ENCODE data around the gene ZBTB20.

ZBTB20 gene

GRCh38 chr3:114639171-114639570 is 507.9 kb downstream of the ZBTB20 start:
- Histone ChIP-seq H3K4me1 (ENCODE audit: control insufficient read depth, insufficient read depth, low read length) (peaks cover 2% of the 10 kb centered on the region), H3K4me3 (ENCODE audit: low read depth, low read length) (no peak overlapping the region)

DNA sequence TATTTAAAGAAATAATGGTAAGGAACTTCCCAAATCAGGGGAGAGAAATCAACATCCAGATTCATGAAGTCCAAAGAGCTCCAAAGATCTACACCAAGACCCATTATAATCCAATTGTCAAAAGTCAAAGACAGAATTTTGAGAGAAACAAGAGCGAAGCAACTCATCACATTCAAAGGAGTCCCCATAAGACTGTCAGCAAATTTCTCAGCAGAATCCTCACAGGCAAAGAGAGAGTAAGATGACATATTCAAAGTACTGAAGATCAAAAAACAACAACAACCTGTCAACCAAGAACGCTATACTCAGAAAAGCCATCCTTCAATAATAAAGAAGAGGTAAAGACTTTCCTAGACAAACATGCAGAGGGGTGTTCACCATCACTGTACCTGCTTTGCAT is 511.2 kb downstream of the ZBTB20 start:
- Histone ChIP-seq H3K27me3 (ENCODE audit: control insufficient read depth, insufficient read depth, low read length) (no peaks in the 10 kb centered on the region), H3K4me1 (ENCODE audit: control insufficient read depth, insufficient read depth, low read length) (peaks cover 2% of the 10 kb centered on the region), H3K9ac (ENCODE audit: low read depth, low read length) (no peak overlapping the region), H3K36me3 (ENCODE audit: control insufficient read depth, insufficient read depth, low read length) (no peaks in the 10 kb centered on the region), H3K9me3 (ENCODE audit: control insufficient read depth, insufficient read depth, low read length) (no peaks in the 10 kb centered on the region), H3K4me3 (ENCODE audit: low read depth, low read length) (no peak overlapping the region)

More at GRCh38 chr3:114639171-114639570, 507.9 kb downstream of the ZBTB20 start:
- Histone ChIP-seq H3K9ac (ENCODE audit: low read depth, low read length) (no peak overlapping the region), H3K9me3 (ENCODE audit: control insufficient read depth, insufficient read depth, low read length) (no peaks in the 10 kb centered on the region), H3K27me3 (ENCODE audit: control insufficient read depth, insufficient read depth, low read length) (no peaks in the 10 kb centered on the region), H3K36me3 (ENCODE audit: control insufficient read depth, insufficient read depth, low read length) (no peaks in the 10 kb centered on the region)

DNA sequence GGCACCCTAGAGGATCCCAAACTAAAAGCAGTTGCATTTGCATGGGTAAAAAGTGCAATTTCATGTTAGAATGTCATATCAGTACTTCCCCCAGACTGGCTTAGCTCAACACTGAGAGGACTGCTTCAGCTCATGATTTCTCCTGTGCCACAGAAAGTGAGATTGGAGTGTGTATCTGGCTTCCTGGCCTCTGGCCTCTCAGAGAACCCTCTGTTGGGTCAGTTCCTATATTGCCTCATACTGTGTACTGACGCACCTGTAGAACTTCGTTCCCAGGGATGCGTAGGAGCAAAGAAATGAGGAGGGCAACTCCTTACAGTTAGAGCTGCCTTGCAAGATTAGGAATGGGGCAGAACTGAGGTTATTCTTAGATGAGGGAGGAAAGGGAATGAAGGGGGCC is 512.5 kb downstream of the ZBTB20 start:
- Histone ChIP-seq H3K4me1 (ENCODE audit: control insufficient read depth, insufficient read depth, low read length) (peaks cover 2% of the 10 kb centered on the region), H3K27me3 (ENCODE audit: control insufficient read depth, insufficient read depth, low read length) (no peaks in the 10 kb centered on the region), H3K4me3 (ENCODE audit: low read depth, low read length) (no peak overlapping the region), H3K36me3 (ENCODE audit: control insufficient read depth, insufficient read depth, low read length) (no peaks in the 10 kb centered on the region), H3K9ac (ENCODE audit: low read depth, low read length) (no peak overlapping the region), H3K9me3 (ENCODE audit: control insufficient read depth, insufficient read depth, low read length) (no peaks in the 10 kb centered on the region)

DNA sequence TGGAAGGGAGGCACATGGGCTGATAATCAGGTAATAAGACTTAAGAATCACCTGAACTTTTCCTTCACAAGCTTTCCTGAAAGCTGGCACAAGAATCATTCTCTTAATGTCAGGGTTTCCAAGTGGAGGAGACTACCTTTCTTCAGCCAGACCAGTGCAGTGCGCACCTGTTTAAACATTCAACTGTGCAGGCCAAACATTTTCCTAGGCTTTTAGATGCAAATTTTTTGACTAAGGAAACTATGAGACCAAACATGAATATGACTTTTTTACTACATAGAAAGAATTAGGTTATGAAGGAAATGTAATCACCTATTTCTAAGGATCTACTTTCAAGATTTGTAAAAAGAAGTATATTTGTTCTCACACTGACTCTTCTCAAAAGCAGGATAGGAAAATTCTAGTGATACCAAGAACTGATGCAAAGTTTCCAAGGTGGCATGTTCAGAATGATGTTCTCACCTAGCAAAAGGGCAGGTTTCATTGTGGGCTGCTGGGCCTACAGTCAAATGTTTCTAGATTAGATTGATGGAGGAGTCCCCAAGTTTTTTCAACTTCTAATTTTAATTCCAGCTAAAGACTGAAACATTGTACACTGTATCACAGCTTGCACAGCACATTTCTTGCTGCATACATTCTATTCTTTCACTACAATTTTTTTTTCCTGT is 514.2 kb downstream of the ZBTB20 start:
- Histone ChIP-seq H3K4me1 (ENCODE audit: control insufficient read depth, insufficient read depth, low read length) (no peaks in the 10 kb centered on the region), H3K9ac (ENCODE audit: low read depth, low read length) (no peak overlapping the region), H3K4me3 (ENCODE audit: low read depth, low read length) (no peak overlapping the region), H3K27me3 (ENCODE audit: control insufficient read depth, insufficient read depth, low read length) (no peaks in the 10 kb centered on the region), H3K36me3 (ENCODE audit: control insufficient read depth, insufficient read depth, low read length) (no peaks in the 10 kb centered on the region), H3K9me3 (ENCODE audit: control insufficient read depth, insufficient read depth, low read length) (no peaks in the 10 kb centered on the region)

- no peak overlapping the region for H3K4me3 ChIP-seq (ENCODE audit: low read depth, low read length)
- H3K27me3 ChIP-seq (ENCODE audit: control insufficient read depth, insufficient read depth, low read length), result no peaks in the 10 kb centered on the region
- H3K36me3 ChIP-seq (ENCODE audit: control insufficient read depth, insufficient read depth, low read length), result no peaks in the 10 kb centered on the region
- no peak overlapping the region for H3K9ac ChIP-seq (ENCODE audit: low read depth, low read length)
- no peaks in the 10 kb centered on the region for H3K4me1 ChIP-seq (ENCODE audit: control insufficient read depth, insufficient read depth, low read length)
- H3K9me3 ChIP-seq (ENCODE audit: control insufficient read depth, insufficient read depth, low read length), result no peaks in the 10 kb centered on the region
These were observed 519.3 kb downstream of the ZBTB20 start for GRCh38 chr3:114627770-114628169.

- Histone ChIP-seq H3K9me3 (ENCODE audit: control insufficient read depth, insufficient read depth, low read length) (no peaks in the 10 kb centered on the region), H3K4me1 (ENCODE audit: control insufficient read depth, insufficient read depth, low read length) (no peaks in the 10 kb centered on the region), H3K27me3 (ENCODE audit: control insufficient read depth, insufficient read depth, low read length) (no peaks in the 10 kb centered on the region), H3K36me3 (ENCODE audit: control insufficient read depth, insufficient read depth, low read length) (no peaks in the 10 kb centered on the region), H3K9ac (ENCODE audit: low read depth, low read length) (no peak overlapping the region), H3K4me3 (ENCODE audit: low read depth, low read length) (no peak overlapping the region)
These were observed 520.3 kb downstream of the ZBTB20 start for GRCh38 chr3:114626751-114627150.

DNA sequence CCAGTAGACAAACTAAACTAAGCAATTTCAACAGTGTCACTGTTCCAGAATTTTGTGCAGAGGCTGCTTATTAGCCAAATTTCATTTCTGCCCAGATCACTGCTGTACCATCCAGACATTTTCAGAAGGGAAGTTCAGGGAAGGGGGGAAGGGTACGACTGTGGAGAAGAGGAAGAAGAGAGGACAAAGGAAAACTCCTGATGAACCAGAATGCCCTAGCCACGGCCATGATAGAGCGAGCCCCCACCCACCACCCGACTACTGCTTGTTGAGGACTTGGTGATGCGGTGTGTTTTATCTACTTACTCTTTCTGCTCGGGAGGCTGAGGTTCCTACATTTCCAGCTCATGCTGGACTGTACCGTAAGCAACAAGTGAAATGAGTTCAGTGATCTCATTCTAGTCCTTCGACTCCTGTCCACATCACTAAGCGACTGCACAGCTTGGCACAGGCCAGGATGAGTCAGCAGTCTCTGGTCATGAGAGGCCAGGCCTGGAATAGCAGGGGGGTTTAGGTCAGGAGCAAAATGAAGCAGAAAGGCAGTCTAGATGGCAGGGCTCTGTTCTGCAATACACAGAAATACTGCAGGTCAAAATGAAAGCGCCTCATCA is 522.4 kb downstream of the ZBTB20 start:
- H3K9ac ChIP-seq (ENCODE audit: low read depth, low read length), result no peak overlapping the region
- H3K27me3 ChIP-seq (ENCODE audit: control insufficient read depth, insufficient read depth, low read length), result no peaks in the 10 kb centered on the region
- no peaks in the 10 kb centered on the region for H3K4me1 ChIP-seq (ENCODE audit: control insufficient read depth, insufficient read depth, low read length)
- no peak overlapping the region for H3K4me3 ChIP-seq (ENCODE audit: low read depth, low read length)
- H3K36me3 ChIP-seq (ENCODE audit: control insufficient read depth, insufficient read depth, low read length), result no peaks in the 10 kb centered on the region
- no peaks in the 10 kb centered on the region for H3K9me3 ChIP-seq (ENCODE audit: control insufficient read depth, insufficient read depth, low read length)

- H3K27me3 ChIP-seq (ENCODE audit: control insufficient read depth, insufficient read depth, low read length), result no peaks in the 10 kb centered on the region
- no peaks in the 10 kb centered on the region for H3K9me3 ChIP-seq (ENCODE audit: control insufficient read depth, insufficient read depth, low read length)
- H3K4me3 ChIP-seq (ENCODE audit: low read depth, low read length), result no peak overlapping the region
- no peaks in the 10 kb centered on the region for H3K4me1 ChIP-seq (ENCODE audit: control insufficient read depth, insufficient read depth, low read length)
- no peak overlapping the region for H3K9ac ChIP-seq (ENCODE audit: low read depth, low read length)
- H3K36me3 ChIP-seq (ENCODE audit: control insufficient read depth, insufficient read depth, low read length), result no peaks in the 10 kb centered on the region
These were observed 523.0 kb downstream of the ZBTB20 start for GRCh38 chr3:114624047-114624445.

GRCh38 chr3:114623420-114624046 is 523.6 kb downstream of the ZBTB20 start:
- no peak overlapping the region for H3K4me3 ChIP-seq (ENCODE audit: low read depth, low read length)
- no peaks in the 10 kb centered on the region for H3K9me3 ChIP-seq (ENCODE audit: control insufficient read depth, insufficient read depth, low read length)
- no peaks in the 10 kb centered on the region for H3K27me3 ChIP-seq (ENCODE audit: control insufficient read depth, insufficient read depth, low read length)
- H3K36me3 ChIP-seq (ENCODE audit: control insufficient read depth, insufficient read depth, low read length), result no peaks in the 10 kb centered on the region
- no peaks in the 10 kb centered on the region for H3K4me1 ChIP-seq (ENCODE audit: control insufficient read depth, insufficient read depth, low read length)
- no peak overlapping the region for H3K9ac ChIP-seq (ENCODE audit: low read depth, low read length)

- Histone ChIP-seq H3K4me1 (ENCODE audit: control insufficient read depth, insufficient read depth, low read length) (no peaks in the 10 kb centered on the region), H3K36me3 (ENCODE audit: control insufficient read depth, insufficient read depth, low read length) (no peaks in the 10 kb centered on the region), H3K27me3 (ENCODE audit: control insufficient read depth, insufficient read depth, low read length) (no peaks in the 10 kb centered on the region), H3K9ac (ENCODE audit: low read depth, low read length) (no peak overlapping the region), H3K4me3 (ENCODE audit: low read depth, low read length) (no peak overlapping the region), H3K9me3 (ENCODE audit: control insufficient read depth, insufficient read depth, low read length) (no peaks in the 10 kb centered on the region)
These were observed 525.1 kb downstream of the ZBTB20 start for GRCh38 chr3:114622001-114622400.

DNA sequence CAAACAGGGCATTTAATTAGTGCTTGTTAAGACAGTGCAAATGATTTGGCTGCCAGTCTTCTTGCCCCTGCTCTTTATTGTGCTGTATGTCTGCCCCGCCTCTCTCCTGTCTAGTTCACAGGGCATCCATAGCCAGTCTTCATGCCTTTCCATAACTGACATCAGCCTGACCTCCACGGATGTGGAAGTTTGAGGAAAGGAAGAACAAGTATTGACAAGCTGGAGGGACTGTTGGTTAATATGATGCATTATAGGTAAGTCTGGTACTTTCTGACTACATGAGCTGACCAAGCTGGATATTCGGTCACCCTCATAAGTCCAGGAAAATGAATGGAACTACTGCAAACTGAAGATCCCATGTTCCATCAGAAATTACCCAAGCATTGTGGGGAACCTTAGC is 527.3 kb downstream of the ZBTB20 start:
- H3K4me1 ChIP-seq (ENCODE audit: control insufficient read depth, insufficient read depth, low read length), result no peaks in the 10 kb centered on the region
- no peak overlapping the region for H3K9ac ChIP-seq (ENCODE audit: low read depth, low read length)
- no peaks in the 10 kb centered on the region for H3K36me3 ChIP-seq (ENCODE audit: control insufficient read depth, insufficient read depth, low read length)
- H3K27me3 ChIP-seq (ENCODE audit: control insufficient read depth, insufficient read depth, low read length), result no peaks in the 10 kb centered on the region
- no peaks in the 10 kb centered on the region for H3K9me3 ChIP-seq (ENCODE audit: control insufficient read depth, insufficient read depth, low read length)
- no peak overlapping the region for H3K4me3 ChIP-seq (ENCODE audit: low read depth, low read length)

DNA sequence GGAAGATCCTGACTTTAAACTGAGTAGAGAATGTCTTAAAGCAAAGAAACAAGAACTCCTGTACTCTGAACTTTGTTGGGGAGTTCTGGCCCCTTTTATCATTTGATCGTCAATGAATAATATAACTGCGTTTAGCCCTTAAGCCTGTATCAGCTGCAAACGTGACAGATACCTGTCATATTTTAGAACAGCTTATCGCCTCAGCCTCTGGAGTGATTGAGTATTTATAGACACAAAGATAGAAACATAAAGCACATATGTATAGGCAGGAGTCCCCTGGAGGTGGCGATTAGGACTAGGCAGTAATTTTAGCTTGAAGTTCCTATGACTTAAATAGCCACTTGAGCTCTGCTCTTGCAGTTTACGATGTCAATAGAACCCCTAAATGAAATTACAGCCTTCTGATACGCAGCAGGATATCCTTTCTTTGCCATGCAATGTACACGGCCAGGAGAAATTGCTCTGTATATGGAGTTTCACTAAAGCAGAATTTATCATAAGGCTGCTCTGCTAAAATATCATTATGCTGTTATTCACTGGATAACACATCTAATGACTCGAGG is 531.5 kb downstream of the ZBTB20 start:
- Histone ChIP-seq H3K27me3 (ENCODE audit: control insufficient read depth, insufficient read depth, low read length) (no peaks in the 10 kb centered on the region), H3K9me3 (ENCODE audit: control insufficient read depth, insufficient read depth, low read length) (no peaks in the 10 kb centered on the region), H3K4me3 (ENCODE audit: low read depth, low read length) (no peak overlapping the region), H3K36me3 (ENCODE audit: control insufficient read depth, insufficient read depth, low read length) (no peaks in the 10 kb centered on the region), H3K4me1 (ENCODE audit: control insufficient read depth, insufficient read depth, low read length) (no peaks in the 10 kb centered on the region), H3K9ac (ENCODE audit: low read depth, low read length) (no peak overlapping the region)

All from iPS-15b (cell line).